OCI-LY1 (cell line): ENCODE results near the gene UQCR11.

ENCODE experiments used
- EZH2 ChIP-seq: fragments of 200-600 bp; sonication (generic), shearing (Covaris generic); IDR thresholded peaks from 2 replicates; pipeline ENCODE4 v1.8.0; 2017; ENCODE audit warnings: borderline replicate concordance, mixed run types, mild to moderate bottlenecking, antibody characterized with exemption, low read length, moderate library complexity, mixed read lengths
- TF ChIP-seq, protein P1 (sequence below): fragments of 200-600 bp; sonication (generic), shearing (Covaris generic); IDR thresholded peaks from 2 replicates; pipeline ENCODE4 v1.5.1; 2017; ENCODE audit warnings: mild to moderate bottlenecking, antibody characterized with exemption, low read length, moderate library complexity, mixed read lengths

DNA sequence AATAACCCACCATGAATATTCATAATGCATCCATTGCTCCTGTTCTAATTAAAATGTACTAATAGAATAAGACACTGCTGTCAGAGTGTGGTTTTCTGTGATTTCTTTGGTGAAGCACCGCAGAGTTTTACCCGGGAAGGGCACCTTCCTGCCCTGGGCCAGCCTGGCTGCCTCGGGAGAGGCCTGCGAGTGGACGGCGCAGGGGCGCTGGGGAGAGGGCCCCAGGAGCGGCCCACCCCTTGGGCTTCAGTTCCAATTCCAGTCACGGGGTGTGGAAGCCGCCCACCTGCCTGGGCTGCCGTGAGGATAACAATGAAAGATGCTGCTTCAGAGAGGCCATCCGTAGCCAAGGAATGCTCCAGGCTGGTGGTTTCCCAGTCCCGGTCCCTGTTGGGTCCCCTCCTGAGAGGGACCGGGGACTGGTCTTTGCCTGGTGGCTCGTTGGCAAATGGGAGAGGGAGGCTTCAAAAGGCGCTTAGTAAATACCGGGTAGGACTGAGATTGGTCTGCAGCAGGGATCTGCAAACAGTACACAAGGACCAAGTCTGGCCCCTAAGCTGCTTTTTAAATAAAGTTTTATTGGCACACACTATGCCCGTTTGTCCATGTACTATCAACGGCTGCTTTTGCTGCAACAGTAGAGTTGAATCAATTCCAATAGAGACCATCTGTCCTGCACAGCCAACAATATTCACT is 29.1 kb upstream of the UQCR11 start:
- TF ChIP-seq, protein P1, sequence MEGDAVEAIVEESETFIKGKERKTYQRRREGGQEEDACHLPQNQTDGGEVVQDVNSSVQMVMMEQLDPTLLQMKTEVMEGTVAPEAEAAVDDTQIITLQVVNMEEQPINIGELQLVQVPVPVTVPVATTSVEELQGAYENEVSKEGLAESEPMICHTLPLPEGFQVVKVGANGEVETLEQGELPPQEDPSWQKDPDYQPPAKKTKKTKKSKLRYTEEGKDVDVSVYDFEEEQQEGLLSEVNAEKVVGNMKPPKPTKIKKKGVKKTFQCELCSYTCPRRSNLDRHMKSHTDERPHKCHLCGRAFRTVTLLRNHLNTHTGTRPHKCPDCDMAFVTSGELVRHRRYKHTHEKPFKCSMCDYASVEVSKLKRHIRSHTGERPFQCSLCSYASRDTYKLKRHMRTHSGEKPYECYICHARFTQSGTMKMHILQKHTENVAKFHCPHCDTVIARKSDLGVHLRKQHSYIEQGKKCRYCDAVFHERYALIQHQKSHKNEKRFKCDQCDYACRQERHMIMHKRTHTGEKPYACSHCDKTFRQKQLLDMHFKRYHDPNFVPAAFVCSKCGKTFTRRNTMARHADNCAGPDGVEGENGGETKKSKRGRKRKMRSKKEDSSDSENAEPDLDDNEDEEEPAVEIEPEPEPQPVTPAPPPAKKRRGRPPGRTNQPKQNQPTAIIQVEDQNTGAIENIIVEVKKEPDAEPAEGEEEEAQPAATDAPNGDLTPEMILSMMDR, result no peak
- TF ChIP-seq EZH2, result no peak
